Sigmoid colon (tissue), 7 donors: ENCODE results near the gene COTL1. TPM values are rescaled to one million over a fixed set of nuclear protein-coding genes. Genes with fewer than 3 reads are reported as not detected.

ENCODE experiments used
- DNase-seq: peaks from one replicate; pipeline ENCODE4 v3.0.0-alpha.2; 2019
- H3K27ac ChIP-seq, 4 donors: fragments of 200-600 bp; sonication (generic); one replicate each; pipeline ENCODE4 v1.5.1; 2016 to 2019; ENCODE audit warnings: mild to moderate bottlenecking in 1 of 4
- H3K27me3 ChIP-seq, 3 donors: fragments of 200-600 bp; sonication (generic); one replicate each; pipeline ENCODE4 v1.5.1; 2019; ENCODE audit warnings: mild to moderate bottlenecking in 1 of 3
- H3K36me3 ChIP-seq, 4 donors: fragments of 200-600 bp; sonication (generic); one replicate each; pipeline ENCODE4 v1.5.1; 2016 to 2019
- H3K4me1 ChIP-seq, 4 donors: fragments of 200-600 bp; sonication (generic); one replicate each; pipeline ENCODE4 v1.5.1; 2017 to 2019
- H3K4me3 ChIP-seq, 4 donors: fragments of 200-600 bp; sonication (generic); one replicate each; pipeline ENCODE4 v1.5.1; 2017 to 2019; ENCODE audit warnings: mild to moderate bottlenecking in 2 of 4, moderate library complexity in 1 of 4
- H3K9me3 ChIP-seq, 4 donors: fragments of 200-600 bp in 3 of 4; sonication (generic) in 3 of 4; one replicate each; pipeline versions ENCODE4 v1.5.1 to v1.6.1; 2013 to 2019
- EP300 ChIP-seq, 4 donors: sonication (generic); formaldehyde crosslinking; IDR thresholded peaks; one replicate each; pipeline ENCODE4 v1.6.1; 2017; ENCODE audit warnings: antibody characterized with exemption in 4 of 4
- POLR2A ChIP-seq, 2 donors: fragments of 450-650 bp; IDR thresholded peaks; one replicate each; pipeline ENCODE4 v1.6.1; 2016; ENCODE audit warnings: antibody characterized with exemption in 2 of 2, mild to moderate bottlenecking in 2 of 2, moderate library complexity in 2 of 2
- POLR2AphosphoS5 ChIP-seq, 4 donors: sonication (generic); formaldehyde crosslinking; IDR thresholded peaks; one replicate each; pipeline ENCODE4 v1.6.1; 2017; ENCODE audit warnings: antibody characterized with exemption in 4 of 4
- WGBS, 2 donors: extraction: QIAGEN DNeasy Blood & Tissue Kit; methylation state at CpG; one replicate each; pipeline ENCODE4 v1.1.7; 2013; 5-methylcytosine and 5-hydroxymethylcytosine counted together
- intact Hi-C: fragments of 100-400 bp; cut with DNase I; formaldehyde crosslinking; loops from one replicate; pipeline ENCODE4 v1.15.1; 2023
- polyA plus RNA-seq, 3 donors: library from polyadenylated mRNA; stranded (reverse); fragments of 200-250 nt; gene quantifications; one replicate each; pipeline ENCODE4 v1.2.3, GENCODE V29; 2013
- total RNA-seq, 4 donors: library from RNA; depleted of rRNA; stranded (reverse); fragments of >200 nt; gene quantifications; one replicate each; pipeline ENCODE4 v1.1.0, GENCODE V29; 2016
- TF ChIP-seq, protein P1 (sequence below), 4 experiments: fragments of 450-650 bp in 3 of 4; fragments of 200-600 bp in 1 of 4; IDR thresholded peaks; one replicate each; pipeline ENCODE4 v1.5.1; 2016 to 2019; ENCODE audit warnings: antibody characterized with exemption in 4 of 4, mild to moderate bottlenecking in 3 of 4, moderate library complexity in 2 of 4
- donor health status: healthy with polysubstance abuse.
- donor health status: Bipolar disorder and iron deficiency.
- donor health status: healthy.

COTL1 gene, protein sequence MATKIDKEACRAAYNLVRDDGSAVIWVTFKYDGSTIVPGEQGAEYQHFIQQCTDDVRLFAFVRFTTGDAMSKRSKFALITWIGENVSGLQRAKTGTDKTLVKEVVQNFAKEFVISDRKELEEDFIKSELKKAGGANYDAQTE
- 10 to 100 TPM; 34.6 to 48.6 (median 37.8) TPM for total RNA-seq
- polyA plus RNA-seq: 100 to 1,000 TPM in 1 of 3 donors, 10 to 100 TPM in 2; 60.1 to 160 (median 96.6) TPM

DNA sequence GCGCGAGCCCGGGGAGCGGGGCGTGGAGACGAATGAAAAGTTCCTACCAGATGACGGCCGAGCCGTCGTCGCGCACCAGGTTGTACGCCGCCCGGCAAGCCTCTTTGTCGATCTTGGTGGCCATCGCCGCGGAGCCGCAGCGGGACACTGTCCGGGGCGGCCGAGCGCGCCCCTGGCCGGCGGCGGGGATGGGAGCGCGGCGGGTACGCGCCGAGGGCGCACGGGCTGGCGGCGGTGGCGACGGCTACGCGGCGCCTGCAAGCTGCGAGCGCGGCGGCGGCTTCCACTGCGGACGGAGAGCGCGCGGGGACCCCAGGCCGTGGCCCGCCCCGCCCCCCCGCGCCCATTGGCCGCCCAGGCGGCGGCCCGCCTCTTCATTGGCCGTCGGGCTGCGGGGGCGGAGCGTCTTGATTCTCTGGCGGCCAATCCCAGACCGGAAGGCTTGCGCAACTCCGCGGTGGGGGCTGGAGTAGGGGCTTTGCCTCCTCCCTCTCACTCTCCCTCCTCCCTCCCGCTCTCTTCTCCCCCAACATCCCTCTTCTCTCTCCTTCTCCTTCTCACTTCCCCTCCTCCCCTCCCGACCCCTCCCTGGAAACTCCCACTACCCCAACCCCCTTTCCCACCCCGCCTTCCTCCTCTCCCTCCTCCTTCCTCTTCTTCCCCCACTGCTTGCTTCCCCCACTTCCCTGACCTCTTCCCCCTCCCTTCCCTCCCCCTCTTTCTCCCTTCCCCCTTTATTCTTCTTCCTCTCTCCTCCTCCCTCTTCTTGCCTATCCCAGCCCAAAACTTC, at the start of gene COTL1:
Gene COTL1, minus strand, starts transcription at position 288 of the 790 bp plus-strand sequence. Its CDS starts 164 bp downstream, at position 124.
- intact Hi-C loops: loop anchor here (1.0 to 10.0 kb wide), 4 partner anchors 91 to 433 kb away; partner anchors contain the start of gene TAF1C
- no peaks in the 10 kb centered on the region for H3K27me3 ChIP-seq
- H3K4me3 ChIP-seq: peak within 1 kb of the TSS; percentile 70 to 90 (median 84)
- peak; percentile 99 for DNase-seq
- 0 to 1% methylated on average over 76 of the region's 76 CpGs for WGBS, 2 donors
- H3K27ac ChIP-seq: peak within 1 kb of the TSS; percentile 78 to 90 (median 84)
- TF ChIP-seq EP300 (IDR thresholded peaks at IDR 0.05) (no peak), POLR2A (IDR thresholded peaks at IDR 0.05) (no peak), POLR2AphosphoS5 (IDR thresholded peaks at IDR 0.05) (peak; percentile 37 to 77 (median 64))
- TF ChIP-seq, protein P1, sequence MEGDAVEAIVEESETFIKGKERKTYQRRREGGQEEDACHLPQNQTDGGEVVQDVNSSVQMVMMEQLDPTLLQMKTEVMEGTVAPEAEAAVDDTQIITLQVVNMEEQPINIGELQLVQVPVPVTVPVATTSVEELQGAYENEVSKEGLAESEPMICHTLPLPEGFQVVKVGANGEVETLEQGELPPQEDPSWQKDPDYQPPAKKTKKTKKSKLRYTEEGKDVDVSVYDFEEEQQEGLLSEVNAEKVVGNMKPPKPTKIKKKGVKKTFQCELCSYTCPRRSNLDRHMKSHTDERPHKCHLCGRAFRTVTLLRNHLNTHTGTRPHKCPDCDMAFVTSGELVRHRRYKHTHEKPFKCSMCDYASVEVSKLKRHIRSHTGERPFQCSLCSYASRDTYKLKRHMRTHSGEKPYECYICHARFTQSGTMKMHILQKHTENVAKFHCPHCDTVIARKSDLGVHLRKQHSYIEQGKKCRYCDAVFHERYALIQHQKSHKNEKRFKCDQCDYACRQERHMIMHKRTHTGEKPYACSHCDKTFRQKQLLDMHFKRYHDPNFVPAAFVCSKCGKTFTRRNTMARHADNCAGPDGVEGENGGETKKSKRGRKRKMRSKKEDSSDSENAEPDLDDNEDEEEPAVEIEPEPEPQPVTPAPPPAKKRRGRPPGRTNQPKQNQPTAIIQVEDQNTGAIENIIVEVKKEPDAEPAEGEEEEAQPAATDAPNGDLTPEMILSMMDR (IDR thresholded peaks at IDR 0.05): no peak
- H3K4me1 ChIP-seq: peaks cover 0 to 61% (median 48%) of the 10 kb centered on the region in 4 donors
- no peaks in the 10 kb centered on the region for H3K36me3 ChIP-seq
- H3K9me3 ChIP-seq: no peaks in the 10 kb centered on the region

DNA sequence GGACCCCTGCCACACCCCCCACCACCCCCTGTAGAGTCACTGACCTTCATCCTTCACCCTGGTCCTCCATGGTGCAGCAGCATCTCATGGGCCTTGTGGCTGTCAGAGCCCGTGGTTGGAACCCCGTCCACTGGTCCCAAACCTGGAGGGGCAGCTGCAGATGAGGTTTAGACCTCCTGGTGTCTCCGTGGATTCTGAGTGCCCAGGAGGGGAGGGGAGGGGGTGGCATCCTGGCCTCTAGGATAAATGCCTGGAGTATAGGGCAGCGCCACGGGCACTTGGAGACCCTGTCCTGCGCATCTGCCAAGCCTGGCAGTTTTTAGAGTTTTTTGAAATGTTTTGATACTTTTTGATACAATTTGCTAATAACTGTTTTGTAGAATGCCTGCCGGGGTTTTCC, 48.0 kb upstream of the COTL1 start:
- H3K4me1 ChIP-seq: peaks cover 0 to 4% (median 0%) of the 10 kb centered on the region in 4 donors
- H3K27me3 ChIP-seq: no peaks in the 10 kb centered on the region
- H3K9me3 ChIP-seq: no peaks in the 10 kb centered on the region
- TF ChIP-seq, protein P1 (IDR thresholded peaks at IDR 0.05): no peak
- TF ChIP-seq POLR2AphosphoS5 (IDR thresholded peaks at IDR 0.05) (no peak), POLR2A (IDR thresholded peaks at IDR 0.05) (no peak), EP300 (IDR thresholded peaks at IDR 0.05) (no peak)
- no peak for DNase-seq
- intact Hi-C loops: no loop called here
- 91% methylated on average over 7 of the region's 7 CpGs for WGBS, 2 donors
- peaks cover 16 to 60% (median 28%) of the 10 kb centered on the region in 4 donors for H3K36me3 ChIP-seq
- H3K4me3 ChIP-seq: no peak overlapping the region
- no peak overlapping the region for H3K27ac ChIP-seq

DNA sequence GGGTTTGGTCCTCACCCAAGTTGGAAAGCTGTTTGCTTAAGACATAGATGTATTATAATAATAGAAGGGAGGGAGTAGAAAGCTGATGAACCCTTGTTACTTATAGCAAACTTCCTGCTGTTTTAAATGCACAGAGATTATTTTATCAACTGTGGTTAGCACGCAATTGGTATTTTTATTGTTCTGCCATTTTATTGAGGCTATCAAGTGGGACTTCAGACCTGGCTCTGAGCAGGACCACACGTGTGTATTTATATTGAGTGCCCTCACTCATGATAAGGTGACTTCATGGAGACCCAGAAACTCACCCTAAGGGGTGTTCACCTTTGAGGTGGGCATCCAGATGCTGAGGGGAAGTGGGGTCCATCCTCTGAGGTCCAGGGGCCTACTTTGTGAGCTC, 47.5 kb upstream of the COTL1 start:
- Histone ChIP-seq H3K36me3 (peaks cover 16 to 65% (median 30%) of the 10 kb centered on the region in 4 donors), H3K4me1 (peaks cover 0 to 4% (median 0%) of the 10 kb centered on the region in 4 donors), H3K9me3 (no peaks in the 10 kb centered on the region), H3K27me3 (no peaks in the 10 kb centered on the region), H3K27ac (no peak overlapping the region), H3K4me3 (no peak overlapping the region)
- DNase-seq: no peak
- 23 to 71% methylated on average over 2 of the region's 2 CpGs for WGBS, 2 donors
- intact Hi-C loops: no loop called here
- TF ChIP-seq POLR2A (IDR thresholded peaks at IDR 0.05) (no peak), EP300 (IDR thresholded peaks at IDR 0.05) (no peak), POLR2AphosphoS5 (IDR thresholded peaks at IDR 0.05) (no peak)
- TF ChIP-seq, protein P1 (IDR thresholded peaks at IDR 0.05): no peak

DNA sequence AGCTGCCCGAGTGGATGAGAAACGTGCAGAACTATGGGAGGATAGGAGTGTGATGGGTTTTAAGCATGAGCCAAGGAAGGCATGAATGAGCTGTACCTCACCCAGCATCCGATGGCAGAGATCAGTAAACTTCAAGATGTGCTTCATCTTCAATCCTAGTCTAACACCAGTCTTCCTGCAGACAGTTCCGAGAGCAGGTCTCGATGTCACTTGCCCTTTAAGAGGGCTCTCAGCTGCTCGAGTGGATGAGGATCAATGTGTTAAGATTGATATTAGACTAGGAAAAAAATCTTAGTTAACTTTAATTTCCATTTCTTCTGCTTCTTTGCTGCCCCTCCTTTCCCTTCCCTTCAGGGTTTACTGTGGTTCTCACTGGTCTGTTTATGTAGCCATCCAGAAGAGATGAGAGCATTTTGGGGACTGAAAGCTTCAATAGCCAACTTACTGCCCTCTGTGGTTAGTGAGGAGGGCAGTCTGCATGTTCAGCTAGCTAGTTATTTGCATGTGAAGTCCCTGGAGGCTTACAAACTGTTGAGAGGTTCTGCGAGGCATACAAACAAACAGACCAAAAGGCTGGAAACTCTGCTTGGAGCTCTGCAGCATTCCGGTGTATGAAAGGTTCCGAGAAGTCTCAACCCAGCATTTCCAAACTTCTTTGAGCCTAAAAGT, 45.7 kb upstream of the COTL1 start:
- H3K27ac ChIP-seq: no peak overlapping the region
- 76 to 84% methylated on average over 9 of the region's 9 CpGs for WGBS, 2 donors
- intact Hi-C loops: no loop called here
- H3K9me3 ChIP-seq: no peaks in the 10 kb centered on the region
- H3K36me3 ChIP-seq: peaks cover 16 to 83% (median 46%) of the 10 kb centered on the region in 4 donors
- TF ChIP-seq, protein P1 (IDR thresholded peaks at IDR 0.05): no peak
- TF ChIP-seq EP300 (IDR thresholded peaks at IDR 0.05) (no peak), POLR2AphosphoS5 (IDR thresholded peaks at IDR 0.05) (no peak), POLR2A (IDR thresholded peaks at IDR 0.05) (no peak)
- peaks cover 0 to 4% (median 0%) of the 10 kb centered on the region in 4 donors for H3K4me1 ChIP-seq
- no peak overlapping the region for H3K4me3 ChIP-seq
- H3K27me3 ChIP-seq: no peaks in the 10 kb centered on the region
- DNase-seq: no peak
